Measurements from ENCODE around the gene PDE6C. TPM values are rescaled to one million over a fixed set of nuclear protein-coding genes. Genes with fewer than 3 reads are reported as not detected.
A peak's percentile ranks its signal among the peaks of the same experiment; 100 is the strongest.

Gene PDE6C
- total RNA-seq, 1 experiment from 2014 or later = not detected

DNA sequence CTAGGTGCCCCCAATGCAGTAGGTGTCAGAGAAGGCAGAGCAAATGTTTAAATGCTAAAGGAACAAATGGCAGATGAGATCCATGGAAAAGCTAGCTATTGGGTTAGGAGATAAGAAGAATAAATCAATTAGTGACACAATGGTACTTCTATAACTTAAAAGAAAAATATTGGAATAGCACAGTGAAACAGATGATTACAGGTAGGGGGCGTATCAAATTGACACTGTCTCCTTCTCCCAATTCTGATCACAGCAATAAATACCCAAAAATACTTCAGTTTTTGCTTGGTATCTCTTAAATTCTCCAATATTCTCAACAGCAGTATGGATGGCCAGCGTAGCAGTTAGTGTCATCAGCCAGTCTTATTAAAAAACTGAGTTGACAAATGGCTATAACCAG lies 84.9 kb downstream of the PDE6C start:
- ChIA-PET POLR2A (interaction anchor here (0.5 kb wide), 1 partner anchor 62 kb away, joined by 3 read pairs; no protein-coding TSS in a partner anchor), CTCF (interaction anchor here (1.1 kb wide), 1 partner anchor 25 kb away, joined by 3 read pairs; no protein-coding TSS in a partner anchor)
- intact Hi-C loops (cut with micrococcal nuclease; ENCODE audit: unreplicated experiment) = no loop called here
- DNase-seq (ENCODE audit: low read depth, low spot score) = no peak
- in situ Hi-C loops (cut with HindIII; ENCODE audit: low pct_unique_long_range_greater_than_20kb, low sequenced_read_pairs) = no loop called here
- Histone ChIP-seq H3K27ac (ENCODE audit: low read length) (no peak overlapping the region), H3K27me3 (ENCODE audit: control insufficient read depth, insufficient read depth, low read length) (no peaks in the 10 kb centered on the region), H3K36me3 (ENCODE audit: control insufficient read depth, insufficient read depth, low read length) (peaks cover 34% of the 10 kb centered on the region), H3K9me3 (ENCODE audit: control insufficient read depth, insufficient read depth, low read depth, low read length) (no peaks in the 10 kb centered on the region), H3K4me3 (ENCODE audit: low read depth in 2 of 2, low read length in 2 of 2) (no peak overlapping the region), H3K4me1 (ENCODE audit: control insufficient read depth, insufficient read depth, low read length) (peaks cover 7% of the 10 kb centered on the region; the same call in 1 of the 2 replicates)
- no TSS peak for BruUV-seq (replicated peaks)
- no peak for ATAC-seq
- TF ChIP-seq, protein P1, sequence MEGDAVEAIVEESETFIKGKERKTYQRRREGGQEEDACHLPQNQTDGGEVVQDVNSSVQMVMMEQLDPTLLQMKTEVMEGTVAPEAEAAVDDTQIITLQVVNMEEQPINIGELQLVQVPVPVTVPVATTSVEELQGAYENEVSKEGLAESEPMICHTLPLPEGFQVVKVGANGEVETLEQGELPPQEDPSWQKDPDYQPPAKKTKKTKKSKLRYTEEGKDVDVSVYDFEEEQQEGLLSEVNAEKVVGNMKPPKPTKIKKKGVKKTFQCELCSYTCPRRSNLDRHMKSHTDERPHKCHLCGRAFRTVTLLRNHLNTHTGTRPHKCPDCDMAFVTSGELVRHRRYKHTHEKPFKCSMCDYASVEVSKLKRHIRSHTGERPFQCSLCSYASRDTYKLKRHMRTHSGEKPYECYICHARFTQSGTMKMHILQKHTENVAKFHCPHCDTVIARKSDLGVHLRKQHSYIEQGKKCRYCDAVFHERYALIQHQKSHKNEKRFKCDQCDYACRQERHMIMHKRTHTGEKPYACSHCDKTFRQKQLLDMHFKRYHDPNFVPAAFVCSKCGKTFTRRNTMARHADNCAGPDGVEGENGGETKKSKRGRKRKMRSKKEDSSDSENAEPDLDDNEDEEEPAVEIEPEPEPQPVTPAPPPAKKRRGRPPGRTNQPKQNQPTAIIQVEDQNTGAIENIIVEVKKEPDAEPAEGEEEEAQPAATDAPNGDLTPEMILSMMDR (IDR thresholded peaks at IDR 0.05) = peak; percentile 28; the same call in 1 of the 2 replicates
- no peak for TF ChIP-seq REST (IDR thresholded peaks at IDR 0.05; ENCODE audit: insufficient read depth in 1 of 2, low read depth in 2 of 2, low read length in 1 of 2)

DNA sequence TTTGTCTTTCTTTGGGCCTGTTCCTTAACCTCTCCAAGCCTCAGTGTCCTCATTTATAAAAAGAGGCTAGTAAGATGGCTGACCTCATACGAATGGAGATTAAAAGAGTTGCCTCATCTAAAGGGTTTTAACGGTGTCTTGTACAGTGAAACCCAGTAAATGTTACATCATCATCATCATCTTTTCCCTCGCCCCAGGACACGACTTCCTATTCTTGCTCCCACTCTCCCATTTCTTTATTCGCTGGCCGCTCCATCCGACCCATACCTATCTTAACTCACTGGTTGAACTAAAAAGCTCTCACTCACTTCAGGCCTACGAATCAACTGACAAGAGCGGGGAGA lies 89.5 kb downstream of the PDE6C start:
- no peak for DNase-seq (ENCODE audit: low read depth, low spot score)
- no peak for ATAC-seq
- ChIA-PET CTCF (interaction anchor here (0.6 to 2.4 kb wide), 3 partner anchors 27 to 147 kb away, joined by 3 to 9 read pairs (median 3); no protein-coding TSS in a partner anchor), POLR2A (interaction anchor here (0.6 kb wide), 1 partner anchor 256 kb away, joined by 4 read pairs; no protein-coding TSS in a partner anchor)
- TSS peak; percentile 90 for BruUV-seq (replicated peaks)
- H3K4me1 ChIP-seq (ENCODE audit: control insufficient read depth, insufficient read depth, low read length) = peaks cover 9% of the 10 kb centered on the region; the same call in 1 of the 2 replicates
- H3K36me3 ChIP-seq (ENCODE audit: control insufficient read depth, insufficient read depth, low read length) = peaks cover 16% of the 10 kb centered on the region
- no peaks in the 10 kb centered on the region for H3K27me3 ChIP-seq (ENCODE audit: control insufficient read depth, insufficient read depth, low read length)
- peak overlapping the region; percentile 58 to 85 for H3K4me3 ChIP-seq (ENCODE audit: low read depth in 2 of 2, low read length in 2 of 2)
- H3K9me3 ChIP-seq (ENCODE audit: control insufficient read depth, insufficient read depth, low read depth, low read length) = no peaks in the 10 kb centered on the region
- intact Hi-C loops (cut with micrococcal nuclease; ENCODE audit: unreplicated experiment) = loop anchor here (2.0 kb wide), 1 partner anchor 113 kb away; no protein-coding TSS in a partner anchor
- TF ChIP-seq REST (IDR thresholded peaks at IDR 0.05; ENCODE audit: insufficient read depth in 1 of 2, low read depth in 2 of 2, low read length in 1 of 2) (no peak), TCF7L2 (IDR thresholded peaks at IDR 0.05; ENCODE audit: low read depth, low read length) (no peak), SIN3A (IDR thresholded peaks at IDR 0.05; ENCODE audit: borderline replicate concordance, insufficient read depth, low read depth, low read length) (no peak)
- H3K27ac ChIP-seq (ENCODE audit: low read length) = peak overlapping the region; percentile 78
- in situ Hi-C loops (cut with HindIII; ENCODE audit: low pct_unique_long_range_greater_than_20kb, low sequenced_read_pairs) = no loop called here

Data from Panc1 (cell line).